Mucosa of rectum (tissue), 2 donors: ENCODE data around the gene RAB3D.

Experiments used
- H3K27ac ChIP-seq, 2 donors: one replicate each; pipeline ENCODE4 v1.7.0; 2013; ENCODE audit warnings: inconsistent platforms in 2 of 2, low read depth in 2 of 2, low read length in 2 of 2
- H3K27me3 ChIP-seq, 2 donors: one replicate each; pipeline ENCODE4 v1.7.0; 2013; ENCODE audit warnings: low read length in 2 of 2; ENCODE audit not compliant: control insufficient read depth in 2 of 2, insufficient read depth in 2 of 2
- H3K36me3 ChIP-seq, 2 donors: one replicate each; pipeline ENCODE4 v1.7.0; 2013; ENCODE audit warnings: low read length in 2 of 2; ENCODE audit not compliant: control insufficient read depth in 2 of 2, insufficient read depth in 2 of 2
- H3K4me1 ChIP-seq, 2 donors: one replicate each; pipeline ENCODE4 v1.7.0; 2013; ENCODE audit warnings: low read length in 2 of 2, mild to moderate bottlenecking in 1 of 2; ENCODE audit not compliant: control insufficient read depth in 2 of 2, insufficient read depth in 2 of 2
- H3K4me3 ChIP-seq, 2 donors: one replicate each; pipeline ENCODE4 v1.7.0; 2013; ENCODE audit warnings: low read length in 2 of 2
- H3K9ac ChIP-seq, 2 donors: one replicate each; pipeline ENCODE4 v1.7.0; 2013; ENCODE audit warnings: low read length in 2 of 2, low read depth in 1 of 2, mild to moderate bottlenecking in 1 of 2
- H3K9me3 ChIP-seq, 2 donors: one replicate each; pipeline ENCODE4 v1.7.0; 2013; ENCODE audit warnings: low read length in 2 of 2; ENCODE audit not compliant: control insufficient read depth in 2 of 2
- donor health status: healthy.
- donor health status: Normal muscosa, but diverticular disease.

RAB3D gene

DNA sequence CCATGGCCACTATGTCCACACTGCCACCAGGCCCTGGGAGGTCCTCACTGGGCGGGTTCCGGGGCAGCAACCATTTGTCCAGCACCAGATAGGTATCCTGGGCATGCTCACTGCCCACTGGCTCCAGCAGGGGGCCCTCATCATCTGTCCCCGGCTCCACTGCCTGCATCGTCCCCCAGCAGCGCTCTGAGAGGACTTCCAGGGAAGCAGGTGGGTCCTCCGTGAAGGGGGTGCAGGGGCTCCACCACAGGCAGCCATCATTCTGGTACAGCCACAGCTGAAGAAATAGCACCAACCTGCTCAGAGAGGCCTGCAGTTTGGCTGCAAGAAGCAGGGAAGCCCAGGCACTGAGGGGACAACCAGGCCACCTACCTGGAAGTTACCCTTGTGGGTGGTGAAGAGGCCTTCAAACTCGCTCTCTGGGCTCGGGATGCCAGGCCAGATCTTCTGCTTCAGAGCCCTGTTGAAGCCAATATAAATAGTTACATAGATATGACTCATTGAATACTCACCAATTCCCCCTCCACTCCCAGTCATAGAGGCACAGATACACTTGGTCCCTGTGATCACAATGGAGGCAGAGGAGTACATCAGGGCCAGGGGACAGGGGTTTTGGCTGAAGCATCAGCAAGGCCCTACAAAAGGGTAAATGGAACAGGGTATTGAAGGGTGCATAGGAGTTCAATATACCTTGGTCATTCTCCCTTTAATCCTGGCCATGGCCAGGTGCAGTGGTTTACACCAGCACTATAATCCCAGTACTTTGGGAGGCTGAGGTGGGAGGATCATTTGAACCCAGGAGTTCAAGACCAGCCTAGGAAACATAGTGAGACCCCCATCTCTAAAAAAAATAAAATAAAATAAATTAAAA is 39.1 kb upstream of the RAB3D start:
- Histone ChIP-seq H3K4me3 (no peak overlapping the region), H3K27ac (no peak overlapping the region)

DNA sequence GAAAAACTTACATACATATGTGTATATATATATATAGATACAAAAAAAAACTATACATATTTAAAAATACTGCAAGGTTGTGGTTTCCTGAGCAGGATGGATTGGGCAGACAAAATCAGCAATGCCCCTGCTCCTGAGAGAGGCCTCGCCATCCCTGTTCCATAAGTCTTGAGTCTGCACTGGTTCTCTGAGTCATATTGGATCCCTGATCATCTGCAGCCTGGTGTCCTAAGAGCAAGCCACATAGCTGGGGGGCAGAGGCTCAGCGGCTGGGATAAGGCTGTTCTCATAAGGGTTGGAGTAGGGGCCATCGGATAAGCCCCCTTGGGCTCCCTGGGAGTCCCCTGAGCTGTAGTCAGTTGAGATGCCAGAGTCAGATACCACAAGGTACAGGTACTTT is 38.3 kb upstream of the RAB3D start:
- no peaks in the 10 kb centered on the region for H3K36me3 ChIP-seq
- H3K9me3 ChIP-seq, result no peaks in the 10 kb centered on the region
- H3K27me3 ChIP-seq, result peaks cover 0 to 3% of the 10 kb centered on the region in 2 donors
- H3K4me1 ChIP-seq, result peaks cover 34 to 35% of the 10 kb centered on the region in 2 donors
- H3K9ac ChIP-seq, result no peak overlapping the region
- no peak overlapping the region for H3K4me3 ChIP-seq
- H3K27ac ChIP-seq, result no peak overlapping the region

More for the DNA sequence above, 39.1 kb upstream of the RAB3D start:
- H3K9me3 ChIP-seq, result no peaks in the 10 kb centered on the region
- no peak overlapping the region for H3K9ac ChIP-seq
- H3K36me3 ChIP-seq, result no peaks in the 10 kb centered on the region
- H3K4me1 ChIP-seq, result peaks cover 35 to 40% of the 10 kb centered on the region in 2 donors
- H3K27me3 ChIP-seq, result peaks cover 0 to 3% of the 10 kb centered on the region in 2 donors

DNA sequence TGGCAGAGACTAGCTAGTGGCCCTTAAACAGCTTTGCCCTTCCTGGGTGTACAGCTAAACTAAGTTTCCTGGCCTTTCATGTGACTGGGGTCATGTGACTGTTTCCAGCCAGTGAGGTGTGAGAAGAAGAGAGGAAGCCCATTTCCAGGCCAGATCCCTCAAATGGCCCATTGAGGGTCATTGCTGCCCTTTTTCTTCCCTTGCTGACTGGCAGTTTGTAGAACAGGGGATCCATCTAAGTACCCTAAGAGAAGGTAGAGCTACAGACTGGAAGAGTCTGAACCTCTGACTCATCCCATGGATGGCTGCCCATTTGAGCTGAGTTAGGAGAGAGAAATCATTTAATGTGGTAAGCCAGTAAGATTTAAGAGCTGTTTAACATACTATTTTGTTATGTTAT is 37.8 kb upstream of the RAB3D start:
- Histone ChIP-seq H3K36me3 (no peaks in the 10 kb centered on the region), H3K4me3 (no peak overlapping the region), H3K4me1 (peaks cover 34 to 35% of the 10 kb centered on the region in 2 donors), H3K9me3 (no peaks in the 10 kb centered on the region), H3K27me3 (peaks cover 0 to 3% of the 10 kb centered on the region in 2 donors), H3K9ac (no peak overlapping the region), H3K27ac (peak overlapping the region in 1 of 2 donors; percentile 6)

DNA sequence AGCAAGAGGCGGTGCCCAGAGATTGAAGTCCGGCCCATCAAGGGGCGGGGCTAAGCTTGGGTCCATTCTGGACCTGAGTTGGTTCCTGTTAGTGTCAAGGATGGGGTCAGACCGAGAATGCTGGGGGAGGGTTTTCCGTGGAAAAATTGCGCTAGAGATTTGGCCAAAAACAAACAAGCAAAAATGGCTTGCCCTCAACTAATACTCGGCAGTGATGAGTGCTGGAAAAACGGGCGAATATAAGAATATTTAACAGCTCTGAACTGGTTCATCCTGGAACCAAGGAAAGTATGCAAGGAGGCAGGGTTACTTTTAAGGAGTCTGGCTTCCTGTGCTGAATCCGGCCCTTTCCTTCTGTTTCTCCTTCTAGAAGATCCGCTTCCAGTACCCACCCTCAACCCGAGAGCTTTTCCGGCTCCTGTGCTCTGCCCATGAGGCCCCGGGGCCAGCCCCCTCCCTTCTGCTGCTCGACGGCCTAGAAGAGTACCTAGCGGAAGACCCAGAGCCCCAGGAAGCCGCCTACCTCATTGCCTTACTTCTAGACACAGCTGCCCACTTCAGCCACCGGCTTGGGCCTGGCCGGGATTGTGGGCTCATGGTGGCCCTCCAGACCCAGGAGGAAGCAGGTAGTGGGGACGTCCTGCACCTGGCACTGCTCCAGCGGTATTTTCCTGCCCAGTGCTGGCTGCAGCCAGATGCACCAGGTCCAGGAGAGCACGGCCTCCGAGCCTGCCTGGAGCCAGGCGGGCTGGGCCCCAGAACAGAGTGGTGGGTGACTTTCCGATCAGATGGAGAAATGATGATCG is 35.9 kb upstream of the RAB3D start:
- H3K4me1 ChIP-seq, result peaks cover 21 to 22% of the 10 kb centered on the region in 2 donors
- peak overlapping the region; percentile 87 to 97 for H3K27ac ChIP-seq
- H3K9ac ChIP-seq, result peak overlapping the region; percentile 66 to 76
- no peaks in the 10 kb centered on the region for H3K36me3 ChIP-seq
- H3K4me3 ChIP-seq, result peak overlapping the region; percentile 81 to 91
- H3K27me3 ChIP-seq, result no peaks in the 10 kb centered on the region
- H3K9me3 ChIP-seq, result no peaks in the 10 kb centered on the region

DNA sequence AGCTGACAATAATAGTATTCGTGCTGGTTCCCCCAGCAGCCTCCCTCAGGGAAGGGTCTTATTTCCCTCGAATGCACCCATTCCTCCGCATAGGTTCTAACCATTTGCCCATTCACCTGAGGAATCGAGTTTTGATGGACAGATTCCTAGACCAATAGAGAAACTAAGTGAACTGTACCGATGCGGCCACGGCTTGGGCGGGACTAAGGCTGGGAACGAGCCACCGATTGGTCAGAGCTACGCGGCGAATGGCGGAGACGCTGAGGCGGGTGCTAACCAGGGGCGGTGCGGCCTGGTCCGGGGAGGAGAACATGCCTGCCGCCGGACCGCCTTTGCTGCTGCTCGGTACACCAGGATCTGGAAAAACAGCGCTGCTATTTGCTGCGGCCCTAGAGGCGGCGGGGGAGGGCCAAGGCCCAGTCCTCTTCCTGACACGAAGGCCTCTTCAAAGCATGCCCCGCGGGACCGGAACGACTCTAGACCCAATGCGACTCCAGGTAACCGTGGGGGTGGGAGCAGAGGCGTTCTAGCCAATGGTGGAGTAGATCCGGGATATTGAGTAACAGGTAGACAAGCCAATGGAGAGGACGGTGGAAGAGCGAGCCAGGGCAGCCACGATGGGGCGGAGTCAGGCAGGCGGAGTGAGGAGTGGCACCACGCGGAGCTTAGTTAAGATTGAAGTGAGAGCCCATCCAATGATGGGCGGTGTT is 35.1 kb upstream of the RAB3D start, which contains the start of gene SWSAP1:
Gene SWSAP1, plus strand, starts transcription at position 234 of the 710 bp plus-strand sequence. Its CDS starts 15 bp downstream, at position 249.
- Histone ChIP-seq H3K9ac (peak within 1 kb of the TSS; percentile 88), H3K27me3 (no peaks in the 10 kb centered on the region), H3K9me3 (no peaks in the 10 kb centered on the region), H3K27ac (peak within 1 kb of the TSS; percentile 96 to 97), H3K4me3 (peak within 1 kb of the TSS; percentile 81 to 91), H3K4me1 (peaks cover 18 to 20% of the 10 kb centered on the region in 2 donors), H3K36me3 (no peaks in the 10 kb centered on the region)

DNA sequence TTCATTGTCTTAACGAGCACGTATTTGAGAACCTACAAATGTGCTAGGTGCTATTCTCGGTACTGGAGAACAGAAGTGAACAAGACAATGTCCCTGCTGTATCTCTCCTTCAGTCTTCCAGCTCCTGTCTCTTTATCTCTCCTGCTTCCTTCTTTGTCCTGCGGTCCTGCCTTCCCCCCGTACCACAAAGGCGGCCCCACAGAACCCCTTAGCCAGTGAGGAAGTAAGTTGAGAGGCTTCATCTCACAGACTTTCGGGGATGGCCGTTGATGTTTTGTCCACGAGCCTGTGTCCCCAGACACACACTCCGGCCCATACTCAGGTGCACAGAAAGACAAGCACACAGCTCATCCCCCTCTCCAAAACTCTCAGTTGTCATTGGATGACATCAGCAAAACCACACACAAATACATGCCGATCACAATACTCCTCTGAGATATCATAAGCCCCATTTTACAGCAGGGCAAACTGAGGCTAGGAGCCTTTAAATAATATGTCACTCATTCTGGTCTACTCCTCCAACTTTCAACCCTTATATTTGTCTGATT is 34.5 kb upstream of the RAB3D start:
- Histone ChIP-seq H3K36me3 (no peaks in the 10 kb centered on the region), H3K27ac (peak overlapping the region; percentile 96 to 97), H3K27me3 (no peaks in the 10 kb centered on the region)

DNA sequence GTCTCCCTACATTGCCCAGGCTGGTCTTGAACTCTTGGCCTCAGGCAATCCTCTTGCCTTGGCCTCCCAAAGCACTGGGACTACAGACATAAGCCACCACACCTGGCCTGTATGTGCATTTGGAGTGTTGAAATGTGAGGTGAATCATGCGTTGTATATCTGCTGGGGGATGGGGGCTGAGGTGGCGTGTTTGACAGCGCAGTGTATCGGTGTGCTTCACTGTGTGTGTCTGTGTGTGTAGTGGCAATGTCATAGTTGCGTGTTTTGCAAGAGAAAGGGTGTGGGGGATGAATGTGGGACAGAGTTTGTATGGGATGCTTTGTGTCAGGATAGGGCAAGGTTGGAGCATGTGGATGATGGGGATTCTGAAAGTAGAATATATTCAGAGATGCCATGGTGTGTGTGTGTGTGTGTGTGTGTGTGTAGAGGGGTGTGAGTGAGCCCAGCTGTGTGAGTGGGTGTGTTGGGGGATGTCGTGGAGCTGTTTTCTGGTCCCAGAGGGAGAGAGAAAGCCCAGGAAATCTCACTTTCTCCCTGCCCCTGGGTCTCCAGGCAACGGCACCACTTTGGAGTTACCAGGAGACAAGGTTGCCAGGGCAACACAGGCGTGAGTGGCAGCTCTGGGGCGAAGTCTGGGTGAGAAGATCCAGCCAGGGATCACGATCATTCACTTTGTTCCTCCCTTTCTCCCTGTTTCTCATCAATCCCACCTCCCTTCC is 33.9 kb upstream of the RAB3D start:
- Histone ChIP-seq H3K9me3 (no peaks in the 10 kb centered on the region), H3K36me3 (no peaks in the 10 kb centered on the region), H3K4me1 (peaks cover 18 to 20% of the 10 kb centered on the region in 2 donors), H3K27me3 (no peaks in the 10 kb centered on the region), H3K4me3 (peak overlapping the region in 1 of 2 donors; percentile 81), H3K27ac (no peak overlapping the region), H3K9ac (peak overlapping the region in 1 of 2 donors; percentile 61)

More for the DNA sequence above, 34.5 kb upstream of the RAB3D start:
- no peaks in the 10 kb centered on the region for H3K9me3 ChIP-seq
- H3K4me3 ChIP-seq, result peak overlapping the region; percentile 81 to 91
- peaks cover 18 to 20% of the 10 kb centered on the region in 2 donors for H3K4me1 ChIP-seq
- H3K9ac ChIP-seq, result peak overlapping the region; percentile 88

DNA sequence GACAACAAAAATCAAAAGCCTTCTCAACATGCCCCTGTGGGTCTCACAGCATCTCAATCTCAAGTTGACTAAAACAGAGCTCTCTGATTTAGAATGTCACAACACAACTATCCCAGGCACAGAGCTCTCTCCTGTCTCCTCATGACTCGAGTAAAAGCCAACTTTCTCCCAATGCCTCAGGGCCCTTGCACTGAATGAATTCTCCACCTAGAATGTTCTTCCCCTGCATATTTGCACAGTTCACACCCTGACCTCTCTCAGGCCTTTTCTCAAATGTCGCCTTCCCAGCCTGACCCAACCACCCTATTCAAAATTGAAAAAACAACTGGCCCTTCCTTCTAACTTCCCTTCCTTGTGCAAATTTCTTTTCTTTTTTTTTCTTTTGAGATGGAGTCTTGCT is 31.3 kb upstream of the RAB3D start:
- Histone ChIP-seq H3K4me1 (peaks cover 13 to 14% of the 10 kb centered on the region in 2 donors), H3K27me3 (no peaks in the 10 kb centered on the region), H3K9me3 (no peaks in the 10 kb centered on the region), H3K36me3 (no peaks in the 10 kb centered on the region), H3K9ac (no peak overlapping the region), H3K27ac (no peak overlapping the region), H3K4me3 (no peak overlapping the region)

DNA sequence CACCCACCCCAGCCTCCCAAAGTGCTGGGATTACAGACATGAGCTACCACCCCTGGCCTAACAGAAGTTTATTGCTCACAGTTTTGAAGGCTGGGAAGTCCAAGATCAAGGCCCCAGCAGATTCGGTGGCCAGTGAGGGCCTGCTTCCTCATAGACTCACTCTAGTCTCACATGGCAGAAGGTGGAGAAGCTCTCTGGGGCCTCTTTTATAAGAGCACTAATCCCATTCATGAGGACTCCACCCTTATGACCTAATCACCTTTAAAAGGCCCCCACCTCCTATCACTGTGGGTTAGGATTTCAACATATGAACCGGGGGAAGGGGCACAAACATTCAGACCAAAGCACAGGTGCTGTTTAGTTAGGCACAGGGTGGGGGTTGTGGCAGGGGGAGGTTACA is 28.1 kb upstream of the RAB3D start:
- H3K27me3 ChIP-seq, result no peaks in the 10 kb centered on the region

More for the DNA sequence above, 28.1 kb upstream of the RAB3D start:
- H3K36me3 ChIP-seq, result no peaks in the 10 kb centered on the region
- H3K9ac ChIP-seq, result no peak overlapping the region
- H3K9me3 ChIP-seq, result no peaks in the 10 kb centered on the region
- H3K4me1 ChIP-seq, result no peaks in the 10 kb centered on the region
- no peak overlapping the region for H3K4me3 ChIP-seq
- no peak overlapping the region for H3K27ac ChIP-seq
